HepG2 (cell line): ENCODE results near the gene RGS19. TPM values are rescaled to one million over a fixed set of nuclear protein-coding genes. Genes with fewer than 3 reads are reported as not detected.
A peak's percentile ranks its signal among the peaks of the same experiment; 100 is the strongest.

ENCODE experiments used
- ARID2 ChIP-seq: sonication (generic); formaldehyde crosslinking; IDR thresholded peaks from 2 replicates; pipeline ENCODE4 v1.8.1; 2022; ENCODE audit warnings: mild to moderate bottlenecking, missing genetic modification reagents, borderline replicate concordance
- EEA1 ChIP-seq: sonication (generic); formaldehyde crosslinking; IDR thresholded peaks from 2 replicates; pipeline ENCODE4 v1.5.1; 2020; ENCODE audit warnings: mild to moderate bottlenecking, missing genetic modification reagents, borderline replicate concordance
- HOXA7 ChIP-seq: sonication (generic); formaldehyde crosslinking; IDR thresholded peaks from 2 replicates; pipeline ENCODE4 v1.8.1; 2022; ENCODE audit warnings: mild to moderate bottlenecking, missing genetic modification reagents, moderate library complexity
- NONO ChIP-seq, 2 experiments: fragments of 450-650 bp in 1 of 2; sonication (generic) in 1 of 2; formaldehyde crosslinking in 1 of 2; IDR thresholded peaks in 1 of 2; conservative IDR thresholded peaks in 1 of 2; 2 replicates each; pipeline versions ENCODE4 v1.6.1 to v1.8.0; 2017 to 2022; ENCODE audit warnings: mild to moderate bottlenecking in 1 of 2, missing genetic modification reagents in 1 of 2, moderate library complexity in 1 of 2
- PITX1 ChIP-seq: sonication (generic); formaldehyde crosslinking; IDR thresholded peaks from 2 replicates; pipeline ENCODE4 v1.5.1; 2020; ENCODE audit warnings: mild to moderate bottlenecking, missing genetic modification reagents
- PPARG ChIP-seq: conservative IDR thresholded peaks from 2 replicates; pipeline ENCODE4 v1.6.1; 2016; ENCODE audit warnings: missing biosample characterization, missing genetic modification reagents
- SUZ12 ChIP-seq: fragments of 150-350 bp; IDR thresholded peaks from 2 replicates; pipeline ENCODE4 v1.6.1; 2014; ENCODE audit warnings: low read depth, low read length
- ZNF547 ChIP-seq: sonication (generic); formaldehyde crosslinking; IDR thresholded peaks from 2 replicates; pipeline ENCODE4 v1.5.1; 2020; ENCODE audit warnings: mild to moderate bottlenecking, missing genetic modification reagents
- polyA plus RNA-seq, 8 experiments: library from polyadenylated mRNA; depleted of rRNA in 3 of 8; stranded (reverse) in 7 of 8; unstranded in 1 of 8; fragments of >200 nt; fragmentation: Illumina TruSeq in 4 of 8; extraction: Trizol in 4 of 8; gene quantifications; 2 replicates each; pipeline versions ENCODE4 v1.2.1 to v1.2.3, GENCODE V29; 2011 to 2016; ENCODE audit warnings: low read depth in 4 of 8, missing spikeins in 1 of 8, mixed read lengths in 1 of 8; ENCODE audit not compliant: insufficient read depth in 1 of 8
- total RNA-seq, 5 experiments: library from RNA; depleted of rRNA; stranded (reverse); fragments of >200 nt; fragmentation: Illumina TruSeq; extraction: Trizol; gene quantifications; 2 replicates each; pipeline ENCODE4 v1.2.3, GENCODE V29; 2016; ENCODE audit warnings: low read depth in 1 of 5
- TF ChIP-seq, protein P1 (sequence below): sonication (generic); formaldehyde crosslinking; IDR thresholded peaks from 2 replicates; pipeline ENCODE4 v1.4.0; 2020; ENCODE audit warnings: missing genetic modification reagents
- TF ChIP-seq, protein P2 (sequence below): sonication (generic); formaldehyde crosslinking; IDR thresholded peaks from 2 replicates; pipeline ENCODE4 v1.4.0; 2020; ENCODE audit warnings: missing genetic modification reagents, borderline replicate concordance
- TF ChIP-seq, protein P3 (sequence below): sonication (generic); formaldehyde crosslinking; conservative IDR thresholded peaks from 2 replicates; pipeline ENCODE4 v1.4.0; 2020; ENCODE audit warnings: missing genetic modification reagents
- TF ChIP-seq, protein P4 (sequence below): IDR thresholded peaks from 2 replicates; pipeline ENCODE4 v1.6.1; 2016; ENCODE audit warnings: control low read depth
- TF ChIP-seq, protein P5 (sequence below): sonication (generic); formaldehyde crosslinking; IDR thresholded peaks from 2 replicates; pipeline ENCODE4 v1.8.1; 2022; ENCODE audit warnings: low read depth, mild to moderate bottlenecking, missing genetic modification reagents

RGS19 gene
- total and polyA plus RNA-seq, 2 of the 13 experiments (the other 11 are each of a cell fraction or from before 2014, with no cell fraction given), result 10.7 to 11.9 TPM

DNA sequence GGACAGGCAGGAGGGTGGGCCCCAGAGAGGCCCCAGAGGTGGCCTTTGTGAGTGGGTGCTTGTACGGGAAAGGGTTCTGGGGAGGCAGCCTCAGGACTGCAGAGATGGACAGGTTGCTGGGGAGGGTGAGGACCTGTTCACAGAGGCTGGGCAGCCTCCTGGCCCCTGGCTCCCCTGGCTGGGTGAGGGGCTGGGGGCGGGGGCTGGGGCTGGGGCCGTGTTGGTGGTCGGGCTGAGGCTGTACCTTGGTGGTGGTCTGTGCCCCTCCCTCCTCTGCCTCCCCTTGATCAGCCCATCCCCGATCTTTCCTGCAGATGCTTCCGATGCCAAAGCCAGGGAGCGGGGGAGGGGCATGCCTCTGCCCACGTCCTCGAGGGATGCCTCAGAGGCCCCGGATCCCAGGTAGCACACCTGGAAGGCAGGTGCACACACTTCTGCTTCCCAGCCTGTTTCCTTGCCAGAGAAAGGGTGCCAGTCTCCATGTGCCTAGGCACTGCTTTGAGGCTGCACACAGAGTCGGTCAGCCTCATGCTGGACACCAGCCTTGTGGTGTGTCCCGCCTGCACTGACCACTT lies 11.5 kb downstream of the RGS19 start (continued):
- TF ChIP-seq, protein P1, sequence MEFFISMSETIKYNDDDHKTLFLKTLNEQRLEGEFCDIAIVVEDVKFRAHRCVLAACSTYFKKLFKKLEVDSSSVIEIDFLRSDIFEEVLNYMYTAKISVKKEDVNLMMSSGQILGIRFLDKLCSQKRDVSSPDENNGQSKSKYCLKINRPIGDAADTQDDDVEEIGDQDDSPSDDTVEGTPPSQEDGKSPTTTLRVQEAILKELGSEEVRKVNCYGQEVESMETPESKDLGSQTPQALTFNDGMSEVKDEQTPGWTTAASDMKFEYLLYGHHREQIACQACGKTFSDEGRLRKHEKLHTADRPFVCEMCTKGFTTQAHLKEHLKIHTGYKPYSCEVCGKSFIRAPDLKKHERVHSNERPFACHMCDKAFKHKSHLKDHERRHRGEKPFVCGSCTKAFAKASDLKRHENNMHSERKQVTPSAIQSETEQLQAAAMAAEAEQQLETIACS, result no peak
- TF ChIP-seq, protein P2, sequence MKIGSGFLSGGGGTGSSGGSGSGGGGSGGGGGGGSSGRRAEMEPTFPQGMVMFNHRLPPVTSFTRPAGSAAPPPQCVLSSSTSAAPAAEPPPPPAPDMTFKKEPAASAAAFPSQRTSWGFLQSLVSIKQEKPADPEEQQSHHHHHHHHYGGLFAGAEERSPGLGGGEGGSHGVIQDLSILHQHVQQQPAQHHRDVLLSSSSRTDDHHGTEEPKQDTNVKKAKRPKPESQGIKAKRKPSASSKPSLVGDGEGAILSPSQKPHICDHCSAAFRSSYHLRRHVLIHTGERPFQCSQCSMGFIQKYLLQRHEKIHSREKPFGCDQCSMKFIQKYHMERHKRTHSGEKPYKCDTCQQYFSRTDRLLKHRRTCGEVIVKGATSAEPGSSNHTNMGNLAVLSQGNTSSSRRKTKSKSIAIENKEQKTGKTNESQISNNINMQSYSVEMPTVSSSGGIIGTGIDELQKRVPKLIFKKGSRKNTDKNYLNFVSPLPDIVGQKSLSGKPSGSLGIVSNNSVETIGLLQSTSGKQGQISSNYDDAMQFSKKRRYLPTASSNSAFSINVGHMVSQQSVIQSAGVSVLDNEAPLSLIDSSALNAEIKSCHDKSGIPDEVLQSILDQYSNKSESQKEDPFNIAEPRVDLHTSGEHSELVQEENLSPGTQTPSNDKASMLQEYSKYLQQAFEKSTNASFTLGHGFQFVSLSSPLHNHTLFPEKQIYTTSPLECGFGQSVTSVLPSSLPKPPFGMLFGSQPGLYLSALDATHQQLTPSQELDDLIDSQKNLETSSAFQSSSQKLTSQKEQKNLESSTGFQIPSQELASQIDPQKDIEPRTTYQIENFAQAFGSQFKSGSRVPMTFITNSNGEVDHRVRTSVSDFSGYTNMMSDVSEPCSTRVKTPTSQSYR (CRISPR knock-in tag), result peak; percentile 66
- TF ChIP-seq PPARG (CRISPR knock-in tag) (no peak), NONO (IDR thresholded peaks at IDR 0.05) (no peak), NONO (CRISPR knock-in tag; conservative IDR thresholded peaks at IDR 0.05) (0 out of 2 replicates have a peak, but pooled peaks have one; percentile 54), PITX1 (CRISPR knock-in tag) (no peak), ZNF547 (CRISPR knock-in tag) (no peak), EEA1 (CRISPR knock-in tag) (no peak), HOXA7 (0 out of 2 replicates have a peak, but pooled peaks have one; percentile 71), ARID2 (no peak), SUZ12 (no peak)
- TF ChIP-seq, protein P3, sequence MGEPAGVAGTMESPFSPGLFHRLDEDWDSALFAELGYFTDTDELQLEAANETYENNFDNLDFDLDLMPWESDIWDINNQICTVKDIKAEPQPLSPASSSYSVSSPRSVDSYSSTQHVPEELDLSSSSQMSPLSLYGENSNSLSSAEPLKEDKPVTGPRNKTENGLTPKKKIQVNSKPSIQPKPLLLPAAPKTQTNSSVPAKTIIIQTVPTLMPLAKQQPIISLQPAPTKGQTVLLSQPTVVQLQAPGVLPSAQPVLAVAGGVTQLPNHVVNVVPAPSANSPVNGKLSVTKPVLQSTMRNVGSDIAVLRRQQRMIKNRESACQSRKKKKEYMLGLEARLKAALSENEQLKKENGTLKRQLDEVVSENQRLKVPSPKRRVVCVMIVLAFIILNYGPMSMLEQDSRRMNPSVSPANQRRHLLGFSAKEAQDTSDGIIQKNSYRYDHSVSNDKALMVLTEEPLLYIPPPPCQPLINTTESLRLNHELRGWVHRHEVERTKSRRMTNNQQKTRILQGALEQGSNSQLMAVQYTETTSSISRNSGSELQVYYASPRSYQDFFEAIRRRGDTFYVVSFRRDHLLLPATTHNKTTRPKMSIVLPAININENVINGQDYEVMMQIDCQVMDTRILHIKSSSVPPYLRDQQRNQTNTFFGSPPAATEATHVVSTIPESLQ (CRISPR knock-in tag), result no peak
- TF ChIP-seq, protein P4, sequence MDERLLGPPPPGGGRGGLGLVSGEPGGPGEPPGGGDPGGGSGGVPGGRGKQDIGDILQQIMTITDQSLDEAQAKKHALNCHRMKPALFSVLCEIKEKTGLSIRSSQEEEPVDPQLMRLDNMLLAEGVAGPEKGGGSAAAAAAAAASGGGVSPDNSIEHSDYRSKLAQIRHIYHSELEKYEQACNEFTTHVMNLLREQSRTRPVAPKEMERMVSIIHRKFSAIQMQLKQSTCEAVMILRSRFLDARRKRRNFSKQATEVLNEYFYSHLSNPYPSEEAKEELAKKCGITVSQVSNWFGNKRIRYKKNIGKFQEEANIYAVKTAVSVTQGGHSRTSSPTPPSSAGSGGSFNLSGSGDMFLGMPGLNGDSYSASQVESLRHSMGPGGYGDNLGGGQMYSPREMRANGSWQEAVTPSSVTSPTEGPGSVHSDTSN, result no peak
- TF ChIP-seq, protein P5, sequence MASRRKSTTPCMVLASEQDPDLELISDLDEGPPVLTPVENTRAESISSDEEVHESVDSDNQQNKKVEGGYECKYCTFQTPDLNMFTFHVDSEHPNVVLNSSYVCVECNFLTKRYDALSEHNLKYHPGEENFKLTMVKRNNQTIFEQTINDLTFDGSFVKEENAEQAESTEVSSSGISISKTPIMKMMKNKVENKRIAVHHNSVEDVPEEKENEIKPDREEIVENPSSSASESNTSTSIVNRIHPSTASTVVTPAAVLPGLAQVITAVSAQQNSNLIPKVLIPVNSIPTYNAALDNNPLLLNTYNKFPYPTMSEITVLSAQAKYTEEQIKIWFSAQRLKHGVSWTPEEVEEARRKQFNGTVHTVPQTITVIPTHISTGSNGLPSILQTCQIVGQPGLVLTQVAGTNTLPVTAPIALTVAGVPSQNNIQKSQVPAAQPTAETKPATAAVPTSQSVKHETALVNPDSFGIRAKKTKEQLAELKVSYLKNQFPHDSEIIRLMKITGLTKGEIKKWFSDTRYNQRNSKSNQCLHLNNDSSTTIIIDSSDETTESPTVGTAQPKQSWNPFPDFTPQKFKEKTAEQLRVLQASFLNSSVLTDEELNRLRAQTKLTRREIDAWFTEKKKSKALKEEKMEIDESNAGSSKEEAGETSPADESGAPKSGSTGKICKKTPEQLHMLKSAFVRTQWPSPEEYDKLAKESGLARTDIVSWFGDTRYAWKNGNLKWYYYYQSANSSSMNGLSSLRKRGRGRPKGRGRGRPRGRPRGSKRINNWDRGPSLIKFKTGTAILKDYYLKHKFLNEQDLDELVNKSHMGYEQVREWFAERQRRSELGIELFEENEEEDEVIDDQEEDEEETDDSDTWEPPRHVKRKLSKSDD (CRISPR knock-in tag), result no peak
- TF ChIP-seq, all 625 proteins: peak for 4
